Bronchial epithelial cell (primary cell): Measurements from ENCODE around the gene PLEKHJ1. TPM values are rescaled to one million over a fixed set of nuclear protein-coding genes. Genes with fewer than 3 reads are reported as not detected.

Source experiments
- DNase-seq: peaks from one replicate; pipeline ENCODE4 v3.0.0-alpha.2; 2010; ENCODE audit warnings: low read depth
- FAIRE-seq: peaks from 2 replicates; lab custom pipeline; 2011; peaks lifted over from hg19 to GRCh38; lab: Jason Lieb, UNC
- H3K27me3 ChIP-seq: 2 replicates; pipeline ENCODE4 v1.5.1; 2011; ENCODE audit warnings: low read length; ENCODE audit not compliant: control insufficient read depth, insufficient read depth
- H3K36me3 ChIP-seq: 2 replicates; pipeline ENCODE4 v1.5.1; 2011; ENCODE audit warnings: low read length; ENCODE audit not compliant: control insufficient read depth, insufficient read depth
- H3K4me3 ChIP-seq: 2 replicates; pipeline ENCODE4 v1.5.1; 2011; ENCODE audit warnings: mild to moderate bottlenecking, low read depth, low read length, control low read depth
- CTCF ChIP-seq: IDR thresholded peaks from 2 replicates; pipeline ENCODE4 v1.5.1; 2011; ENCODE audit warnings: mild to moderate bottlenecking, moderate library complexity, low read length, control low read depth, inconsistent platforms; ENCODE audit not compliant: insufficient read depth, severe bottlenecking
- total RNA-seq: library from RNA; depleted of rRNA; stranded (reverse); fragments of >200 nt; gene quantifications from 2 replicates; pipeline ENCODE4 v1.2.1, GENCODE V29; 2014

The PLEKHJ1 gene
- total RNA-seq, 1 donor from 2014 or later, result 59.8 TPM

- DNase-seq (no peak), FAIRE-seq (no peak)
- no peak overlapping the region for H3K4me3 ChIP-seq
- no peak for TF ChIP-seq CTCF
- peaks cover 30% of the 10 kb centered on the region for H3K36me3 ChIP-seq
- no peaks in the 10 kb centered on the region for H3K27me3 ChIP-seq
These were observed 6.0 kb downstream of the PLEKHJ1 start for GRCh38 chr19:2230033-2230531.

- Histone ChIP-seq H3K4me3 (no peak overlapping the region), H3K36me3 (peaks cover 32% of the 10 kb centered on the region), H3K27me3 (no peaks in the 10 kb centered on the region)
- DNase-seq, result no peak
- no peak for FAIRE-seq
- no peak for TF ChIP-seq CTCF
These were observed 6.8 kb downstream of the PLEKHJ1 start for GRCh38 chr19:2229103-2230032.

- H3K36me3 ChIP-seq, result peaks cover 30% of the 10 kb centered on the region
- no peak for TF ChIP-seq CTCF
- H3K27me3 ChIP-seq, result no peaks in the 10 kb centered on the region
- FAIRE-seq (no peak), DNase-seq (no peak)
- H3K4me3 ChIP-seq, result no peak overlapping the region
These were observed 7.7 kb downstream of the PLEKHJ1 start for GRCh38 chr19:2228157-2229030.

- peaks cover 24% of the 10 kb centered on the region for H3K36me3 ChIP-seq
- FAIRE-seq, result no peak
- TF ChIP-seq CTCF, result no peak
- H3K27me3 ChIP-seq, result no peaks in the 10 kb centered on the region
- DNase-seq, result no peak
- H3K4me3 ChIP-seq, result no peak overlapping the region
These were observed 8.5 kb downstream of the PLEKHJ1 start for GRCh38 chr19:2227415-2228156.

- DNase-seq (no peak), FAIRE-seq (no peak)
- Histone ChIP-seq H3K4me3 (no peak overlapping the region), H3K36me3 (peaks cover 24% of the 10 kb centered on the region), H3K27me3 (no peaks in the 10 kb centered on the region)
- TF ChIP-seq CTCF, result no peak
These were observed 9.2 kb downstream of the PLEKHJ1 start for GRCh38 chr19:2226840-2227360.
